Thyroid gland (tissue), 4 donors: ENCODE measurements around the gene KRT12. TPM values are rescaled to one million over a fixed set of nuclear protein-coding genes. Genes with fewer than 3 reads are reported as not detected.

ENCODE experiments used
- DNase-seq, 2 donors: peaks; one replicate each; pipeline ENCODE4 v3.0.0-alpha.2; 2019
- H3K27ac ChIP-seq, 3 donors: fragments of 200-600 bp; sonication (generic); 1 replicate in 2 of 3; 2 replicates in 1 of 3; pipeline ENCODE4 v1.5.1; 2016 to 2019; ENCODE audit warnings: mild to moderate bottlenecking in 1 of 3, moderate library complexity in 1 of 3
- H3K27me3 ChIP-seq: fragments of 200-600 bp; sonication (generic); one replicate; pipeline ENCODE4 v1.5.1; 2019
- H3K36me3 ChIP-seq, 2 donors: fragments of 200-600 bp; sonication (generic); one replicate each; pipeline ENCODE4 v1.5.1; 2016 to 2019
- H3K4me1 ChIP-seq, 2 donors: fragments of 200-600 bp; sonication (generic); one replicate each; pipeline ENCODE4 v1.5.1; 2017 to 2019
- H3K4me3 ChIP-seq, 3 donors: fragments of 200-600 bp; sonication (generic); replicated peaks in 1 of 3; 1 replicate in 2 of 3; 2 replicates in 1 of 3; pipeline ENCODE4 v1.5.1; 2016; ENCODE audit warnings: mild to moderate bottlenecking in 1 of 3
- H3K9me3 ChIP-seq: fragments of 200-600 bp; sonication (generic); one replicate; pipeline ENCODE4 v1.5.1; 2017
- CTCF ChIP-seq, 6 experiments: fragments of 200-600 bp in 3 of 6; fragments of 450-650 bp in 3 of 6; sonication (generic) in 3 of 6; IDR thresholded peaks; one replicate each; pipeline ENCODE4 v1.5.1; 2016 to 2019; ENCODE audit warnings: antibody characterized with exemption in 6 of 6, mild to moderate bottlenecking in 2 of 6, inconsistent platforms in 1 of 6, moderate library complexity in 1 of 6
- POLR2A ChIP-seq, 2 donors: fragments of 450-650 bp; IDR thresholded peaks; one replicate each; pipeline ENCODE4 v1.6.1; 2017; ENCODE audit warnings: antibody characterized with exemption in 2 of 2, mild to moderate bottlenecking in 2 of 2, moderate library complexity in 1 of 2
- WGBS, 2 donors: methylation state at CpG; one replicate each; pipeline ENCODE4 v1.1.5; 2017; 5-methylcytosine and 5-hydroxymethylcytosine counted together
- intact Hi-C: fragments of 100-400 bp; cut with DNase I; formaldehyde crosslinking; loops from one replicate; pipeline ENCODE4 v1.15.1; 2023
- total RNA-seq, 4 donors: library from RNA; depleted of rRNA; stranded (reverse); fragments of >200 nt; gene quantifications; one replicate each; pipeline ENCODE4 v1.2.3, GENCODE V29; 2016

KRT12 gene
- total RNA-seq, 4 donors from 2014 or later, result not detected

GRCh38 chr17:40827746-40828453 is 39.1 kb downstream of the KRT12 start:
- Histone ChIP-seq H3K27ac (peak overlapping the region in 2 of 3 donors; percentile 57 to 72), H3K4me3 (no peak overlapping the region), H3K36me3 (no peaks in the 10 kb centered on the region), H3K9me3 (no peaks in the 10 kb centered on the region), H3K4me1 (peaks cover 11% of the 10 kb centered on the region in 2 donors), H3K27me3 (no peaks in the 10 kb centered on the region)
- intact Hi-C loops, result no loop called here
- TF ChIP-seq CTCF (IDR thresholded peaks at IDR 0.05) (no peak), POLR2A (IDR thresholded peaks at IDR 0.05) (no peak)
- no peak for DNase-seq
- WGBS, 2 donors, result 59 to 63% methylated on average over 7 of the region's 7 CpGs

GRCh38 chr17:40825599-40825998 is 41.4 kb downstream of the KRT12 start:
- Histone ChIP-seq H3K4me1 (peaks cover 11% of the 10 kb centered on the region in 2 donors), H3K36me3 (no peaks in the 10 kb centered on the region), H3K27ac (no peak overlapping the region), H3K9me3 (no peaks in the 10 kb centered on the region), H3K27me3 (no peaks in the 10 kb centered on the region), H3K4me3 (no peak overlapping the region)
- 94% methylated on average over 2 of the region's 2 CpGs for WGBS, 2 donors
- no peak for DNase-seq
- TF ChIP-seq CTCF (IDR thresholded peaks at IDR 0.05) (no peak), POLR2A (IDR thresholded peaks at IDR 0.05) (no peak)
- intact Hi-C loops, result no loop called here

GRCh38 chr17:40824015-40824832 is 42.8 kb downstream of the KRT12 start:
- DNase-seq, result no peak
- Histone ChIP-seq H3K4me1 (peaks cover 15% of the 10 kb centered on the region in 2 donors), H3K36me3 (no peaks in the 10 kb centered on the region), H3K4me3 (no peak overlapping the region), H3K9me3 (no peaks in the 10 kb centered on the region), H3K27ac (no peak overlapping the region), H3K27me3 (no peaks in the 10 kb centered on the region)
- intact Hi-C loops, result no loop called here
- TF ChIP-seq POLR2A (IDR thresholded peaks at IDR 0.05) (no peak), CTCF (IDR thresholded peaks at IDR 0.05) (no peak)
- 92 to 100% methylated on average over 1 of the region's 1 CpG for WGBS, 2 donors

- no peak within 1 kb of the TSS for H3K4me3 ChIP-seq
- no peaks in the 10 kb centered on the region for H3K27me3 ChIP-seq
- TF ChIP-seq CTCF (IDR thresholded peaks at IDR 0.05) (no peak), POLR2A (IDR thresholded peaks at IDR 0.05) (no peak)
- no peak within 1 kb of the TSS for H3K27ac ChIP-seq
- H3K9me3 ChIP-seq, result no peaks in the 10 kb centered on the region
- intact Hi-C loops, result no loop called here
- H3K4me1 ChIP-seq, result peaks cover 9% of the 10 kb centered on the region in 2 donors
- 96 to 97% methylated on average over 7 of the region's 7 CpGs for WGBS, 2 donors
- no peaks in the 10 kb centered on the region for H3K36me3 ChIP-seq
- DNase-seq, result no peak
Observed at GRCh38 chr17:40822132-40822812, 44.8 kb downstream of the KRT12 start, which contains the start of gene KRT10. TSS of gene KRT10 (minus strand) at chr17:40822614. CDS start at chr17:40822585, 29 bp downstream.
